Glomerular endothelial cell (primary cell): ENCODE data around the gene NYAP2. TPM values are rescaled to one million over a fixed set of nuclear protein-coding genes. Genes with fewer than 3 reads are reported as not detected.

Experiments used
- DNase-seq: peaks from one replicate; pipeline ENCODE4 v3.0.0-alpha.2; 2011; ENCODE audit warnings: low read depth, low spot score; ENCODE audit errors: extremely low read depth
- total RNA-seq: library from RNA; depleted of rRNA; stranded (reverse); fragments of >200 nt; gene quantifications from 2 replicates; pipeline ENCODE4 v1.2.3, GENCODE V29; 2015

Gene NYAP2
- not detected in 2 replicates for total RNA-seq

DNA sequence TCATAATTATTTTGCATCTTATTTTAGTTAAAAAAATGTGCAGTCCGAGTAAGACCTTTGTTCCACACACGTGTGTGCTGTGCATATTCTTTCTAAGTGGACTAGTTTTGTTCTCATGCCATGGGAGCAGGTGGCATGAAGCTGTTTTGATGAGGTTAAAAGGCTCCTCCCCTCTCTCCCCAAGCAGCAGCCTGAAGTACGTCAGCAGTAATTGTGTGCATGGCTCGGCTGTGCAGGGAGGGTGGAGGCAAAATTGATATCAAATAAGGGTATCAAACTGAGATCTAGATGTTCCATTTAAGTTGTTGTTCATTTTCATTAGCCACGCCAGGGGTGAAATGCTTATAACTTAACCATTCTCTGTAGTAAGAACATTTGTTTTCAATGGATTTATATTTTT lies at the start of gene NYAP2:
NYAP2 (plus strand) TSS at position 207 of the 400 bp plus-strand sequence. CDS start 9,171 bp downstream, outside the sequence.
- DNase-seq: no peak

DNA sequence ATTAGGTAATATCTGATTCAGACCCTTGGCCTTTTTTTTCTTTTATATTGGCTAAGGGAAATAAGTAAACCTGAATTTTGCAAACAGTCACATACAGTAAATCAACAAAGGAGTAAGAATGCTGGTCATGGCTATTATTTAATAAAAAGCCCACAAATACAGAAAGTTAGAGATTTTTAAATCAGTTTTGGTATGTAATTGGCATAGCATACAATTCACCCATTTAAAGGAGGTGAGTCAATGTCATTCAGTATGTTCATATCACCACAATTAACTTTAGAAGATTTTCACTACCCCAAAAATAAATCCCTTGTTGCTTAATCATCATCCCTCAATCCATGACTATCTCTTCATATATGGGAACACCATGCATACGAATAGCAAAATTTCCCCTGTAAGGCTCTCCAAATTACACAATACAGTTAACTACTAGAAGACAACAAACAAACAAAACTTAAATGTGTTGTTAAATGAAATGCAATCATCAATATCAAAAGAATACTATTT lies 45.9 kb upstream of the NYAP2 start:
- DNase-seq: no peak

DNA sequence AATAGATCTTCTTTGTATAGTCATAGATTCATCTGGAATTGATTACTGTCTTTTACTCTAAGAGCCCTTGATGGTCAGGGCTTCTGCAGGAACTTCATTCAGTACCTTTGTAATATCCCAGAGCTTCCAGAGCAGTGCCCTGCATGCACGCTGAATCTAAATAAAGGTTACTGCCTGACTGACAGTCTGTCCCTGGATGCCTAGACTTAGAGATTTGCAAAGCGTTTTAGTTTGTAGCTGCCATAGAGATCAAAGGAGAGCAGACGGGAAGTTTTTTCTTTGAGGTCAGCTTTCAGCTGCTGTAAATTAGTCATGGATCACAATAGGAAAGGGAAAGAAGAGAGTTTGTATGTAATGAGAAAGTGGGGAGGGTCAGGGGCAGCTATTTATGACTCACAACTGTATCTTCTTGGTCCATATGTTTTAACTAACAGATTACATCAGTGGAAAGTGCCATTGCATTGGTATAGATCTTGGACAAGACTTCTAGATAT lies 45.2 kb upstream of the NYAP2 start:
- DNase-seq: no peak

DNA sequence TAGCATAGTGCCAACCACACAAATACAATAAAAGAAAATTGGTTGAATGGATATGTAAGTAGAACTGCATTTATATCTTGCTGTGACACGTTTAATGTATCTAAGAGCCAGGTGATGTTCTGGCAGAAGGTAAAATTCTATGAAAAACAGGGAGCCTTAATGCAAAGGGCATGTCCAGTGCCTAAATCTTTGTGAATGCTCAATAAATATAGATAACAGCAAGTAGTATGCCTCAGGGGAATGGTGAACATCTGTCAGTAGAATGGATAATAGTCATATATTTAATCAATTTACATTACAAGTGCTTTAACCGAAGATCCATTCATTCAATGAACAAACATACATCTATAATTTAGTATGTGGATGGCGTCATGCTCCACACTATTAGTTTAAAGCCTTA lies 43.7 kb upstream of the NYAP2 start:
- no peak for DNase-seq

DNA sequence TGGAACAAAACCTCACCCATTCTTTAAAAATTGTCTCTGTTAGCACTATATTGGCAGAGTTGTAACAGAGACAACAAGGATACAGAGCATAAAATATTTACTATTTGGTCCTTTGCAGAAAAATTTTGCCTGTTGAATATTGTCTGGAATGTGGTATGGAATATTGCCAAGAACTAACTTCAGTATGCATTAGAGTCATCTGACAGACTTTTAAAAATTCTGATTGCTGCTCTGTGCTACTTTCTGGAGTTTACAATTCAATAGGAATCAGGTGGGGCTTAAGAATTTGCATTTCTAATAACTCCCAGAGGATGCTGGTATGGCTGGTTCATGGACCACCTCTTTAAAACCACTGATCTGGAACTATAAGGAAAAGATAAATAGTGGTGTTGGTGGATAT lies 32.8 kb upstream of the NYAP2 start:
- DNase-seq: no peak

DNA sequence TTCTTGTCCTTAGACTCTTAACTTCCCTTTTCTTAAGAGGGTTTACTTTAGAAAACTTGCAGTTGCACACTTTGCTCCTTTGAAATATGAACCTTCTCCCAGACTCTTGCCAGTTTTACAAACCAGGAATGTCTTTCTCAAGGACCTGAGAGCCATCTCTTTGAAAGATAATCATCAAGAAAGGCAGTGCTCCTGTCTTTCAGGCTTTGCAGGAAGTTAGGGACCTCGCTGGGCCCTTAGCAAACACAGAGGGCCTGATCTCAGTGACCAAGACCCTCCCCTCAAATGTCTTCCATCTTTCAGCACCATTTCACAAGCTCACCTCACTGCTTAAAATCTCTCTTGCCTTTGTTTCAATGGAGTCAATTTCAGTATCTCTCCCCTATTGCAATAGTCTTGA lies 32.0 kb upstream of the NYAP2 start:
- DNase-seq: no peak

DNA sequence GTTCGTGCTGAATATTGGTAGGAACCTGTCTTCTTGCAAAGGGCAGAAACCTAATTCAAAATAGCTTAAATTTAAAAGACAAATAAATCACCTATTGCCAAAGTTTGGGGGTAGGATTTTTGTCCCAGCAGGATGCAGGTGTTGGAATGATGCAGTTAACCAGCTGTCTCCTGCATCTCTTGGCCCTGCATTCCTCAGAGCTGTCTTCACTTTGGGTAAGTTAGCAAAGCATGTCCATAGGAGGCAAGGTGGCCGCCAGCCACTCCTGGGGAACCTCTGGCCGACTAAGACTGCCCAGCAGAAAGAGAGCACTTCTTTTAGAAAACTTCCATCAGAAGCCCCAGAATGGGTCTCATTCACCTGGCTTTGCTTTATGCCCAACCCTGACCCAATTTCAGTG lies 20.5 kb upstream of the NYAP2 start:
- no peak for DNase-seq

DNA sequence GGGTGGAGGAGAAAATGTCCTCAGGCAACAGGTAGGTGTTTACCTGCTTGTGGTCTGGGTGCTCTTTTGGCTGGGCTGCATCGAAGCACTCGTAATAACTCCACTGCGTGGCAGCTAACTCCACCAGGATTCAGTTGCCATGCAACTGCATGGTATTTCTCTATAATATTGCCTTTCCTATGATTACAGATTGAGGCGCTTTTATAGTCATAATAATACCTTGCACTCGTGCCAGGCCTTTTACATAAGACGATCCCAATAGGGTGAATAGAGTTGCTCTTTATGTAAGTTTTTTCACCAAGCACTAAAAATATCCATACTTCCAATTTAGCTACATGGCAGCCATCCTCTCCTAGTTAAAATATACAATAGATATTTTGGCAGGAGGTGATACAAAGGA lies 19.7 kb upstream of the NYAP2 start:
- DNase-seq: no peak

DNA sequence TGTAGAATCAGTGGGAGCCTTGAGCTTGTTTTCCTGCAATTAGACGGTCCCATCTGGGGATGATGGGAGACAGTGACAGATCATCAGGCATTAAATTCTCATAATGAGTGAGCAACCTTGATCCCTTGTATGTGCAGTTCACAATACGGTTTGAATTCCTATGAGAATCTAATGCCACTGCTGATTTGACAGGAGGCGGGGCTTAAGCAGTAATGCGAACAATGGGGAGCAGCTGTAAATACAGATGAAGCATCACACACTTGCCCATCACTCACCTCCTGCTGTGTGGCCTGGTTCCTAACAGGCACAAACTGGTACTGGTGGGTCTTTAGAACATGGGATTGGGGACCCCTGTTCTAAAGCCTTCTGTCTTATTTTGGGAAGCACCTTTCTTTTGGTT lies 17.9 kb upstream of the NYAP2 start:
- no peak for DNase-seq

DNA sequence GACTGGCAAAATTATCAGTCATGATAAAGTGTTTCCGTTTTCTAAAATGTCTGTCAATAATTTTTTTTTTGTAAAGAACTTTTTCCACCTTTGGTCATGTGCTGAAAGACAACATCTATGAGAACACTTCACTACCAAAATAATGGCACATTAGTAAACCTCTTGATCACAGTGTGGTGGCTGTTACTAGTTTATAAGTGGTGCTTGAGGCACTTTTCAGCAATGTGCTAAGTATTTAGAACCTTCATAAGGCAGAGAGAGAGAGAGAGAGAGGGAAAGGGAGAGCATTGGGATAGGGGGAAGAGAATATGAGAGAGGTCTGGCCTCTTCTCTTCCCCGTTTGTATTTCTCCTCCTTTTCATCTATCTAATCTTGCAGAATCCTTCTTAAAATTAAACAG lies 1.1 kb upstream of the NYAP2 start:
- no peak for DNase-seq

DNA sequence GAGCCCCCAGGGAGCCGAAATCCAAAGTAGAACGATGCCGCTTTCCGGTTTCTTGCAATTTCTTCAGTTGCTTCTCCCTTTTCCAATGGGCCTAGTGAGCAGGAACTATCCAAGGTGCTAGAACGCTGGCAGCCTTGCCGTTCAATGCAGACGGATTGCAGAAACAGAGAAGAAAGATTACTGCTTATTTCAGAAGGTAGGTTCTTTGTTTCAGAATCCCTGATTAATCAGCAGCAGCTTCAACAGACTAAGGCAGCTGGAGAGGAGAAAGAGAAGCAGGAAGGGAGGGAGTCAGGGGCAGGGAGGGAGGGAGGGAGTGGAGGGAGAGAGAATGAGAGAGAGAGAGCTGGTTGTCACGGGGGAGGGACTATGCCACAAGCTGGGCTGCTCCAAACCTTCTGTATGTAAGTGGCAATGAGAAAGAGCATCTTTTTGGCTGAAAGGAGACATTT lies 576 bp downstream of the NYAP2 start:
- DNase-seq: no peak

DNA sequence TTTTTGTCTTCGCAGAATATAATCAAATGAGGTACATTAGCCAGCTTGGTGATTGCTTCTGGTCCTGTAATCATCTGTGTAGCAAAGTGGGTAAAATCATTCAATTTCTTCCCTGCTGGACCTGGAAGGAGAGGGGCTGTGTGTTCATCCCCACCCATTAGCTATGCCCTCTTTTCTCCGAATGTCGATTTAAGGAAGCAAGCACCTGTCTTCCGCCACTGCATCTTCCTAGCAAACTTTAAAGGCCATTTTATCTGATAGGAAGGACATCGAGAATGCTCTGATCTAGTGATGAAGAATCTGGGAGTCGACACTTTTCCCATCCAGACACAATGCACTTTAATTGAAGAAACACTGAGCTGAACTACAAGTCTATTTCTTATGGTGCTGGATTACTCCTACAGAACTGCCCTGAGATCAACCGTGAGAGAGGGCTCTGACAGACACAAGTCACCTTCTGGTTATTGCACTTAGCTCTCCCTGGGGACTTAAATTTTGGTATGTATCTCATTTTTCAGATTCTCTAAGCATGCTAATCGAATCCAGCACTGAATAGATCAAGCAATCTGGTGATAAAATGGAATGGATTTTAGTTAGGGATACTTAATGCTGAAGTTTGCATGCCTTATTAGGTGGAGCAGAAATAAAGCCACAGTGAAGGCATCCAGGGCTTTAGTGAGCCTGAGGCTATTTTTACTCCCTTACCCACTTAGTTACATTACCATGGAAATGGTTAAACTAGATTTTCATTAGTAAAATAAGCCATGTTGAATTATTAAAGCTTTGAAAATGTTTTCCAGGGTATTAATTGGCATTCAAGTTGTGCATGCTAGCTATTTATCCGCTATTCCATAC lies 1.3 kb downstream of the NYAP2 start:
- no peak for DNase-seq

DNA sequence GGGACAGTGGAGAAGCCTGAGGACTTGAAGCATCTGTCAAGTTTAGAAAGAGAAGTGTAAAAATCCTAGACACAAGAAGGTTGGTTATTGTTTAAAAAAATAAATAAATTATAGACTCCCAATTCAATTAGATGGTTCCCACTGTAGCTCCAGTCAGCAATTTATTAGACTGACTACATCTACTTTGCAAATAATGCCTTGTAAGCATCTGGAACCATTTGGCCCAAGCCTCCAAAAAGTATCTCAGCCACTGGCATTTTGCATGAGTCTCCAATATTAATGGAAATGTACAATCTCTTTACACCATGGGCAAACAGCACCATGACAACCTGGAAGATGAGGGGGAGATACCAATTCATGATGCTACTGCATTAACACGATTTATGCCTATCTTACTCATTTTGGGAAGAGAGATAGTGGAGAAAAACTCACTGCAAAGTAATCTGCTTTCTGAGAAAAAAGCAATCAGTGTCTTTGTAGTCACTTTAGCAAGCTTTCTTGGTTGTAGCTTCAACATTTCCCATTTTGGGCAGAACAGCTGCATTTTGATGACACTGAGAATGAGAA lies 2.8 kb downstream of the NYAP2 start:
- DNase-seq: no peak

DNA sequence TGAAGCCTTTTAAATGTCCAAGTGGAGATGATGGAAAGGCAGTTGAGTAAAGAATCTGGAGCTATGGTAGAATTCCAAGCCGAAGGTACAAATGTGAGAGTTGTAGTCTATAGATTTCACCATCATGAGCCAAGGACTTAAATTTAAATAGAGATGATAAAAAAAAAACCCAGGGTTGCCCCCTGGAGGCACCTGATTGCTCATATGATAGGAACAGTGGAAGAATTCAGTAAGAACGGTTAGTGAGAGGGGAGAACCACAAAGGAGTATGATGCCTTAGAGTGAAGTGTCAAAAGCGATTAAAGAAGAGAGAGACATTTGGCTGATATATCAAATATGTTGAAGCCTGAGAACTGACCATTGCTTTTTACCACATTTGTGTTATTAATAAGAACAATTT lies 11.9 kb downstream of the NYAP2 start:
- DNase-seq: no peak

DNA sequence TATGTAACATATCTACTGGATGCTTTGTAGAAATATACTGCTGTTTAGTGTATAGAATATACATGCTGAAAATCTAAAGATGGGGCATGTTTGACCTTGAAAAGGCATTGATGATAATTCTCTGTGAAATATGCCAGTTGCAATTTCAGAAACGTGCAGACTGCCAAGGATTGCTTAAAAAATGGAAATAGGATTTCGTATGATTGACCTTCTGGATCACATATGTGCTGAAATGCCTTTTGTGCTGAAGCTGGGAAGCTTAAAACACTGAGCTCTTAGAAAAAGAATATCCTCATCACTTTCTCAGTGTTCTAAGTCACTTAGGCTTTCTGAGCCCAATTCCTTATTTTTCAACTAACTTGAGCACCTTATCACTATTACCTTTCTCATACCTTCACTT lies 14.3 kb downstream of the NYAP2 start:
- no peak for DNase-seq

DNA sequence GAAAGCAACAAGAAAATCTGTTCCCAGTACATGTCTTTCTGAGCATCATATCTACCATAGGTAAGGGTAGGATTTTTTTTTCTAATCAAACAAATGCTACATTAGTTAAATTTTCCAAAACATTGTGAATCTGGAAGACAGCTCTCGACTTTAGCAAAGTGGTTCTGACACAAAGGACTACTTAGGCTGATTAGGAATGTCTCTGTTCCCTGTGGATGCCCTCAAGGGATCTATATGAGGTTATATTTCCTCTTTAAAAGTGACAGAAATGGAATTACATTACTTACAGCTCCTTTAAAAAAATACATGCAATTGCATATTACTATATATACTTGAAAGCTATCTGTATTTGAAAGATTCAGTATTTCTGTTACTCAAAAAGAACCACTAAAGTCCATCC lies 15.4 kb downstream of the NYAP2 start:
- no peak for DNase-seq

DNA sequence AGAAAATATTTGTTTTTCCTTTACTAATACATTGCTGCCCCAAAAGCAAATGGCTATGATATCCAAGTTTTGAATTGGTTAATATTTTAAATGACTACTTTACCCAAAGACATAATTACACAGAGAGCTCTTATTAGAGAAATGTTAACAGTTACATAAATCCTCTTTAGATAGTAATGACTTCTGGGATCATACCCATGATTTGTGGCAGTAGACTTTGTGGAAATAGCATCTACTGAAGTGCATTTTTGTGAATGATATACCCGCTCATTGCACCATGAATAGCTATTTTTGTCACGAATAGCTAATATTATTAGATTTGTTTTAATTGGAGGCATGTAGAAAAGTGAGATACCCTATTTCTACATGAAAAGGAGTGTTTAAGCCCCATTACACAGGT lies 15.8 kb downstream of the NYAP2 start:
- DNase-seq: no peak

DNA sequence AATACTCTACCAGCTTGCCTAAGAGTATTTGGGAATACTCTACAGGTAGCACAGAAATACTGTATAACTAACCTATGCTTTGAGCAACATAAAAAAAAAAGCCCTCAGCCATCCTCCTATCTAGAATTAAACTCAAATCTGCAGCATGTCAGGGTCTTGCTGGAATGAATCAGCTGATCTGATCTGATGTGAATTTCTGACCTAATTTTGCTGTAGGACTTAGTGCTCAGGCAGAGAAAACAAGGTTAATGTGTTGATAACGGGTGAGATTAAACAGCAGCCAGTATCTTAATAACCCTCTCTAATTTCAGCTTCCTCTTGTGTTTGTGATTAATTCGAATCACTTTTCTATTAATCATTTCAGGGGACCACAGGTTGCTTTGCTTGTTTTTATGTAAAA lies 16.3 kb downstream of the NYAP2 start:
- no peak for DNase-seq

DNA sequence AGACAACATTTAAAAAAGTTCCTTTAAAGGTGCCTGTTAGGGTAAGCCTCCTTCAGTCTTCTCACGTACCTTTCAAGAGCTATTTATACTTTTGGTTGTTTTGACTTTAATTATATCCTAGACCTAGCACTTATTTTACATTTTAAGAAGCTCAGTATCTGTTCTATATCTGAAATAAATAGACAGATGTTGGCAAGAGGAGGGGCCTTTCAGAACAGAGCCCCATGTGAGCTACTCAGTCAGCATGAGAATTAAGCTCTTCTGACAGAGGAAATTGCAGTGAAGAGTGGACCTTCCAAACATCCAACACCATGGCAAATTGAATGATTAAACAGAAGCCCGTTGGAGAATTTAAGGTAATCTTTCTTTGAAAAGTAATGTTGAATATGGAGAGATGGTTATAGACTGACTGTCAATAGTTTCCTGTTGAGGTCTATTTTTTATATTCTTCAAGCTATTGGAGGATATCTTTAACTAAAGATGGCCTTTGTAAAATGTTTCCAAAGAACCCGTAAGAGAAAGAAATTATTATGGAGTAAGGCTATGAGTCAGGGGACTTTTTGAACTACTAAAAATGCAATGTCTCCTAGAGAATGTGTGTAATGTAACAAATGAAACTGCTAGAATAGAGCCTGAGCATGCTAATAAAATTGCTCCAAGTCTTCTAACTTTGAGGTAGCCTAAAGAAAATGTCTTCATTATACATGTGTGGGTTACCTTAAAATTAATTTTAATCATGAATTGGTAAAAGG lies 17.3 kb downstream of the NYAP2 start:
- no peak for DNase-seq

DNA sequence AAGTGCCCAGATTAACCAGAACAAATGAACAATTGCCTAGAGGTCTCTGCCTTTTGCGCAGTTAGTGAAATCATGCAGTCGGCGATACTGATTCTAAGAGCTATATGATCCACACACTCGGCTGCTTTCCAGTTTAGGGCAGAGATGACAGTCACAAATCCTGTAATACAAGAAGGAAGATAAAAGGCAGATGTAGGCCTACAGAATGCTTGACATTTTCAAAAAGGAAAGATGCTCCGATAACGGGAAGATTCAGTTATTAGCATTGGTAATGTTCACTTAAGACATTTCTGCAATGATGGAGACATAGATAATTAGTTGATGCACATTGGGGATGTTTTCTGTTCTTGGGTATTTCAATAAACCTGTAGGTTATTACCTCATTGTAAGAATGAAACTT lies 19.5 kb downstream of the NYAP2 start:
- DNase-seq: no peak

DNA sequence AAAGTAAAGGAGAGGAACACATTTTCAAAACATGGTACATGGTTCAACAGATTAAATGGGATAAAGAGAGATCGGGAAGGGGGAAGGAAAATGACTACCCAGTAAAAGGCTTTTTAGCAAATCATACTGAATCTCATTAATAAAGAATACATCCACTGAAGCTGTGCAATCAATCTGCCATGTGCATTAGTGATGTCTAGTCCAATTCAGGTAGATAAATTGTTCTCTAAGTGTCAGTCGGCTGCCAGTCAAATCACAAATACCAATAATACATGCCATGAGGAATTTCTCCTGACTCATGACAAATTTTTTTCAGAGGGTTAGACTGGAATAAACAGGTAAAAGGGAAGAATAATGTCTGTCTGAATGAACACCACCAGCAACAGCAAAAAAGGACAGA lies 22.6 kb downstream of the NYAP2 start:
- no peak for DNase-seq
